Stimulated activated CD4-positive, alpha-beta T cell treated with anti-CD3 and anti-CD28 coated beads, Interleukin-1b, Interleukin-23, amount 100 ng/mL, for 4 hours (primary cell): Measurements from ENCODE around the gene RGS17.
"Not testable (repeated sequence)": the region's sequence is repeated elsewhere in the genome, so short reads cannot be mapped to it uniquely, and the experiment has no call there.

ENCODE experiments used
- DNase-seq, 2 donors: peaks; one replicate each; pipeline ENCODE4 v3.0.0-alpha.2; 2020; ENCODE audit warnings: low read depth in 2 of 2

Gene RGS17

GRCh38 chr6:153125032-153125431 lies 6.0 kb downstream of the RGS17 start:
- DNase-seq: no peak

DNA sequence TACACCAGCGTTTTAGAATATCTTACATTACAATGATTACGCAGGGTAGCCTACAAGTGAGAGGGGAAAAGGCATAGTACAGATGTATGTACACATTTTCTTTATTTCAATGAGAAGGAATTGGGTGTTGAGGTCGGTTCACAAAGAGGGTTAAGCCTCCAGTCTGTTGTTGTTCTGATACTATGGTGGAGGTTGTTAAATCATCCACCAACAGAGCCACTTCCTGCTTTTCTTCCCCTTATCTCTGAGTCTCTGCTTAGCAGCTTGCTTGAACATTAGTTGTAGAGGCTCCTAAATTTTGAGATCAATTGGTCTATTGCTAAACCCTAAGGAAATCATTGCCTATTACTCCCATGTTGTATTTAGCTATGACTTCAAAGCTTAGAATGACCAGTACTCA lies 7.3 kb downstream of the RGS17 start:
- no peak for DNase-seq

DNA sequence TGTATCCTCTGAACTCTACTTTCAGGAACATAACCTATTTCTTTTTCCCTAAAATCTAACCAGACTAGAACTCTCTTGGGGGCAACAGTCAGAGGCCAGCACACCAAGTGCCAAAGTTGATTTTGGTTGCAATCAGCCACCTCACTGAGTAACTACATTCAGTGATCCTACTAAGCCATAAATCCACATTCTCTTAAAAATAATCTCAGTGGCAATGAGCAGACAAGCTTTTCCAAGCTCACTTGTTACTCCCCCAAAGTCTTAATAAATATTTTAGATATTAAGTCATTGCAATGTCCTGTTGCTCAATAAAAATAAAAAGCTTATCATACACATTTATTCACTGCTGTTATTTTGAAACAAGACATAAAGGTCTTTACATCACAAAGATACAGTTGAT lies 9.8 kb downstream of the RGS17 start:
- DNase-seq: no peak

- DNase-seq: no peak
Measured at GRCh38 chr6:153117986-153118879, 12.8 kb downstream of the RGS17 start.

DNA sequence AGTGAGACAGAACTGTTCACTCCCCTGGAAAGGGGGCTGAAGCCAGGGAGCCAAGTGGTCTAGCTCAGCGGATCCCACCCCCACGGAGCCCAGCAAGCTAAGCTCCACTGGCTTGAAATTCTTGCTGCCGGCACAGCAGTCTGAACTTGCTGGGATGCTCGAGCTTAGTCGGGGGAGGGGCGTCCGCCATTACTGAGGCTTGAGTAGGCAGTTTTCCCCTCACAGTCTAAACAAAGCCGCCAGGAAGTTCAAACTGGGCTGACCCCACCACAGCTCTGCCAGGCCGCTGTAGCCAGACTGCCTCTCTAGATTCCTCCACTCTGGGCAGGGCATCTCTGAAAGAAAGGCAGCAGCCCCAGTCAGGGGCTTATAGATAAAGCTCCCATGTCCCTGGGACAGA lies 20.0 kb downstream of the RGS17 start:
- not testable (repeated sequence) for DNase-seq

- DNase-seq: not testable (repeated sequence)
Measured at GRCh38 chr6:153110612-153111011, 20.5 kb downstream of the RGS17 start.

DNA sequence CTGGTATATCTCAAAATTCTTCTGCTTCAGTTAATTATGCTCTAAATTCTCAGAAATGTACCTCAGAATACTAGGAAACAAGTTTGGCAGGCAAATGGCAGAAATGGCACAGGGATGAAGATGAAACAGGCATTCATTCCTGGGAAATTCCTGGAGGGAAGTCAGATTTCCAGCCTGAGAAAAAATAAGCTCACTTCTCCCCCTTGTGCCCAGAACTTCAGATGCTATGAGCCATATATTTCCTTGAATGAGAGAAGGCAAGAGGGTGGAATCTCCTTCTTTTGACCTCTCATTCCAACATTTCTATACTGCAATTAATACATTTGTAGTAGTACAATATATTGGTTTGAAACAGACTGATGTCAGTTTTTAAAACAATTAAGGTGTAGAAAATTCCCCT lies 22.8 kb downstream of the RGS17 start:
- DNase-seq: no peak

- no peak for DNase-seq
Measured at GRCh38 chr6:153106021-153106420, 25.1 kb downstream of the RGS17 start.

- no peak for DNase-seq
Measured at GRCh38 chr6:153104220-153104619, 26.9 kb downstream of the RGS17 start.

DNA sequence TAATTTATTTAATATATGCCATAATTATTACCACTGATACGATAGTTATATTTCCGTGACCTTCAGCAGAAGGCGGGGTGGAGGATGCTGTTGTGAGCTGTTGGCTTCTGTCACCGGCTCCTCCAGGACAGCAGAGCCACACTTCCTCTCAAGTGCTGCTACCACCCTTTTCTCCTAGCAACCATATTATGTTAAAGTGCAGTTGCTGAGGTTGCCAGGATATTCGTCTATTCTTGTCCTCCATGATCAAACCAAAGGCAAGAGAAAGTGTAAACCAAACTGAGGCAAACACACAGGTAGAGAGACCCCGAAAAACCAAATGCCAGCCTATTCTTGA lies 27.8 kb downstream of the RGS17 start:
- DNase-seq: no peak

DNA sequence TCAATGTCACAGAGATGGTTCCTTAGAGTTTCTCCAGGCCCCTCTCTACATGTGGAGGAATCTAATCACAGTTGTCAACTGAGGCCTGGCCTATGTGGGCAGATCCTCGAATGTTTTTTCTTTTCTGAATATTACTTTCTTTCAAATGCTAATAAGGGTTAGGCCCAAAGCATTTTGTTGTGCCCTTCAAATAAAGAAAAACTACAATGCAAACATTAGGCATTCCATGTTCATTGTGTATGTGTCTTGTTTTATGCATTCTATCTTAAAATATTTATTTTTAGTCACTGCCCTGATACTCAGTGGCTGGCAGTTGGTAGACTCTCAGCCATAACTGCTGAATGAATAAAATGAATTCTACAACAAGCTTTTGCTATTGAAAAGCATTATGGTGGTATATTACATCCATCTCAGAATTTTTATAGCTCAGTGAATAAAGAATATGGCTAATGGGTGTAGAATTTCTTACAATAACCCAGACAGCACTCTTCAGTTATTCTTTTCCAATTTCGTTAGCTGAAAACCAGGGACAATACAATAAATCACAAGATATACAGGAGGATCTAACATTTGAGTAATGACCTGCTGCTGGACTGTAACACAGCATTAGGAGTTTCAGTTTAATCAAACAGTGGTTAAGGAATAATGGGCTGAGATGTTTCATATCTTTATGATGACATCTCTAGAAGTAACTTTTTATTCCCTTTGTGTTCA lies 28.3 kb downstream of the RGS17 start:
- no peak for DNase-seq

GRCh38 chr6:153101461-153101860 lies 29.6 kb downstream of the RGS17 start:
- no peak for DNase-seq

GRCh38 chr6:153099636-153100035 lies 31.4 kb downstream of the RGS17 start:
- no peak for DNase-seq

GRCh38 chr6:153096792-153097191 lies 34.3 kb downstream of the RGS17 start:
- no peak for DNase-seq

GRCh38 chr6:153096031-153096430 lies 35.1 kb downstream of the RGS17 start:
- DNase-seq: no peak

DNA sequence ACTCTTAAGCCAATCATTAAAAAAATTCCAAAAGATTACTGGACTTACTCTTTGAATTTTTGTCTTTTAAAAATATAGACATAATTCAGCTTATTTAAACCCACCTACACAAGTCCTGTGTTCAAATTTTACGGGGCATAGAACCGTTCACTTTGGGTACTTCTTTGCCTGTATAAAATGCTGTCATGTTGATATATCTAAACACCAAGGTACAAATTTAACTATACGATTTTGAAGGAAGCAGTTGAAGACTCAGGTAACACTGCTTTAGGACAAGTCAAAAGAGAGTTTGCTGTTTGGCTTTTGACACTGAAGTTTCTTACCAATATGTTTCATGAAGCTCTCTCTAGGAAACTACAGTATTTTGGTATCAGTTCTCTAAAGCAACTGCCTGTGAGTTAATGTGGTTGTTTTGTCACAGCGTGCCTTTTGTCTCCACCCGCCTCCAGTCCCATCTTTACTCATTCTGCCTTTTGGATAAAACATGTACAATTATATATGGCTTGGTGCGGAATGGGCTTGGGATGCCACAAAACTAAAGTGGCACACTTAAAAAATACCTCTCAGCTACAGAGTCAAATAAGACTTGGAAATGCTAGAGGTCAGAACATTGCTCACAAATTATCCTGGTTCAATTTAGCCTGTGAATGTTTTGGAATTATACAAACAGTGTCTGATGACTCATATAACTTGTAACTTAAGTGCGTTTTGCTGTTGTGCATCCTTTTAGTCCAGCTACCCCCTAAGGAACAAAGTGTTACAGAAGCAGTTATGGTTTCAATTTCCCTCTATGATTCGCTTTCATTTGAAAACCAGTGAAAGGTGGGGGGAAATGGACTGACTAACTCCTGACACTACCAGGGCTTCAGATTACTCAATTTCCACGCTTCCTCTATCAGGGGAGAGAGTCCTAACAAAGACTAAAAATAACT lies 38.7 kb downstream of the RGS17 start:
- DNase-seq: no peak

DNA sequence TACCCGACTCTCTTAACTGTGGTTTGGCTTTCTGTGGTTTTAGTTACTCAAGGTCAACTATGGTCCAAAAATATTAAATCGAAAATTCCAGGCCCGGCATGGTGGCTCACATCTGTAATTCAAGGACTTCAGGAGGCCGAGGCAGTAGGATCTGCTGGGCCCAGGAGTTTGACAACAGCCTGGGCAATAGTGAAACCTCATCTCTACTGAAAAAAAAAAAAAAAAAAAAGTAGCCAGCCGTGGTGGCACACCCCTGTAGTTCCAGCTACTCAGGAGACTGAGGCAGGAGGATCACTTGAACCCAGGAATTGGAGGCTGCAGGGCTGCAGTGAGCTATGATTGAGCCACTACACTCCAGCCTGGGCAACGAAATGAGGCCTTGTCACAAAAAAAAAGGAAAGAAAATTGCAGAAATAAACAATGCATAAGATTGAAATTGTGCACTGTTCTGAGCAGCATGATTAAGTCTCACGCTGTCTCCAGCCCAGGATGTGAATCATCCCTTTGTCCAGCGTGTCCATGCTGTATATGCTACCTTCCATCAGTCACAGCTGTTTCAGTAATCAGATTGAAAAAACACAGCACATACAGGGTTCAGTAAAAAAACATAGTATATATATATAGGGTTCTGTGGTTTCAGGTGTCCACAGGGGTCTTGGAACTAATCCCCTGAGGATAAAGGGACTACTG lies 40.7 kb downstream of the RGS17 start:
- DNase-seq: no peak

DNA sequence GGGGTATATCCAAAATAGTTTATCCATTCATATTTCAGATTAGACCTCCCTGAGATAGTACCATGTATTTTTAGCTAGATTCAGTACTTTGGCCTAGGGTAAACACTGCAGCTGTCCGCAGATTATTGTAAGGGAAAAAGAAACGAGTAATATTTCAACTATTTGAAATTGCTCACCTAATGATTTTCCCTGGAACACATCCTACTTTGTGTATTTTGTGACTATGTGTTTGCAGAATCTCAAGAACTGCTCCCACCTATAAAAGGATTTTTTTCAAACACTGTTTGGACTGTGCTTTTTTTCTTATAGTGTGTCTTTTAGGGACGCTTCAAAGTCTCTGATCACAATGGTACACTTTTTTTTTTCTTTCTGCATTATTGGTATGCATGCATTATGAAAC lies 42.3 kb downstream of the RGS17 start:
- no peak for DNase-seq

- DNase-seq: no peak
Measured at GRCh38 chr6:153087436-153087835, 43.6 kb downstream of the RGS17 start.

DNA sequence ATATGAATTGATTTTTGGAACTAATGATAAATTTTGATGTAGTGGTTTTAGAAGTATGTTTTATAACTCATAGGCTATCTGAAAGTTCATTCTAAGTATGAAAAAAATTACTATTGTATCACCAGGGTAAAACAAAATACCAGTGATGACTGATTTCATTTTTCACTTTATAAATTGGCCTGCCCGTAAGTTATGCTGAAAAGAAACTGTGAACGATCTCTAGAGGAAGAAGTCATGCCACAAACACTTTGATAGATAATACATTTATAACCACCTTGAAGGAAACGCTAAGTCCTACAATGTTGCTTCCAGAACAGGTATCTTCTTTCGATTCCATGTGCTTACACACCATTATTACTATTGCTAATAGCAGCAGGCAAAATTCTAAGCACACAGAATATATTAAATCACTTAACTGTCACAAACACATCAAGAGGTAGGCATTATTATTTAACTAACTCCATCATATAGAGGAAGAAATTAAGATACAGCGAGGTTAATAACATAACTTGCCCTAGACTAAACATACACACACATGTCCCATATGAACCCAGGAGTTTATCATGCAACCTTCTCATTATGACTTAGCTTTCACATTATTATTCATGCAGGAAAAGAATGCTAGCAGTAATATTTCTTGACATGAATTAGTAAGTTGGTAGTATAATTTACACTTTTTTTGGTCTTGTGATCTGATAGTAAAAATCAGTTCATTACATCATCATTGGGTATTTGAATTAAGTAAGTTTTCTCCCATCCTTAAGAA lies 44.7 kb downstream of the RGS17 start:
- DNase-seq: no peak

- DNase-seq: no peak
Measured at GRCh38 chr6:153085239-153085638, 45.8 kb downstream of the RGS17 start.
